Panc1 (cell line): ENCODE measurements around the gene SCUBE3. TPM values are rescaled to one million over a fixed set of nuclear protein-coding genes. Genes with fewer than 3 reads are reported as not detected.

Source experiments
- ATAC-seq: fragments of 200-7000 bp; cut with Tn5 transposase; 2 replicates; pipeline ENCODE4 v1.9.1; 2020; ENCODE audit warnings: mild to moderate bottlenecking, moderate library complexity
- BruUV-seq: library from RNA; stranded (reverse); fragments of 400-500 nt; replicated peaks from 2 replicates; lab custom pipeline; 2021; lab: Mats Ljungman, UMichigan
- CTCF ChIA-PET: fragments of 300-600 bp; sonication (Branson Sonifier 250); formaldehyde crosslinking; loops from one replicate; lab custom pipeline; 2022; ENCODE audit warnings: antibody characterized with exemption; lab: Charles Lee
- POLR2A ChIA-PET: fragments of 300-600 bp; sonication (Branson Sonifier 250); formaldehyde crosslinking; loops from one replicate; lab custom pipeline; 2022; ENCODE audit warnings: antibody characterized with exemption; lab: Charles Lee
- DNase-seq: peaks from one replicate; pipeline ENCODE4 v3.0.0-alpha.2; 2010; ENCODE audit warnings: low read depth, low spot score
- H3K27ac ChIP-seq: 2 replicates; pipeline ENCODE4 v1.5.1; 2011; ENCODE audit warnings: mild to moderate bottlenecking, low read length, inconsistent platforms
- H3K27me3 ChIP-seq: fragments of 200-500 bp; sonication (Bioruptor generic); 2 replicates; pipeline ENCODE4 v1.6.0; 2014; ENCODE audit warnings: low read length, inconsistent platforms; ENCODE audit not compliant: control insufficient read depth, insufficient read depth
- H3K36me3 ChIP-seq: fragments of 200-500 bp; sonication (Bioruptor generic); 2 replicates; pipeline ENCODE4 v1.5.1; 2014; ENCODE audit warnings: inconsistent platforms, mild to moderate bottlenecking, low read length, moderate library complexity; ENCODE audit not compliant: control insufficient read depth, insufficient read depth
- H3K4me1 ChIP-seq: 2 replicates; pipeline ENCODE4 v1.5.1; 2011; ENCODE audit warnings: inconsistent platforms, mild to moderate bottlenecking, low read length, moderate library complexity; ENCODE audit not compliant: control insufficient read depth, insufficient read depth
- H3K4me3 ChIP-seq, 2 experiments: 2 replicates each; pipeline ENCODE4 v1.5.1; 2011 to 2012; ENCODE audit warnings: low read depth in 2 of 2, low read length in 2 of 2, mild to moderate bottlenecking in 2 of 2, inconsistent platforms in 1 of 2, moderate library complexity in 1 of 2
- H3K9me3 ChIP-seq: fragments of 200-500 bp; sonication (Bioruptor generic); 2 replicates; pipeline ENCODE4 v1.5.1; 2014; ENCODE audit warnings: low read depth, mild to moderate bottlenecking, inconsistent platforms, low read length, moderate library complexity; ENCODE audit not compliant: control insufficient read depth, insufficient read depth
- CTCF ChIP-seq: fragments of 450-650 bp; IDR thresholded peaks from 2 replicates; pipeline ENCODE4 v1.5.1; 2017; ENCODE audit warnings: mild to moderate bottlenecking
- POLR2AphosphoS5 ChIP-seq: IDR thresholded peaks from 2 replicates; pipeline ENCODE4 v1.6.1; 2012; ENCODE audit warnings: mild to moderate bottlenecking, low read depth, low read length, moderate library complexity
- REST ChIP-seq, 2 experiments: IDR thresholded peaks; 2 replicates each; pipeline ENCODE4 v1.6.1; 2011 to 2012; ENCODE audit warnings: low read depth in 2 of 2, control low read depth in 1 of 2, low read length in 1 of 2, mild to moderate bottlenecking in 1 of 2, moderate library complexity in 1 of 2; ENCODE audit not compliant: insufficient read depth in 1 of 2
- SIN3A ChIP-seq: IDR thresholded peaks from 2 replicates; pipeline ENCODE4 v1.6.1; 2012; ENCODE audit warnings: low read depth, mild to moderate bottlenecking, low read length, moderate library complexity, borderline replicate concordance; ENCODE audit not compliant: insufficient read depth
- TCF7L2 ChIP-seq: IDR thresholded peaks from 2 replicates; pipeline ENCODE4 v1.6.1; 2011; ENCODE audit warnings: mild to moderate bottlenecking, low read depth, low read length, inconsistent platforms
- in situ Hi-C: cut with HindIII; loops from 2 replicates; pipeline ENCODE4 v1.10.0; 2016; ENCODE audit warnings: low sequenced_read_pairs, low pct_unique_long_range_greater_than_20kb
- intact Hi-C: fragments of 100-400 bp; cut with micrococcal nuclease; formaldehyde crosslinking; loops from one replicate; pipeline ENCODE4 v1.10.0; 2022; ENCODE audit not compliant: unreplicated experiment
- total RNA-seq: library from RNA; stranded (reverse); gene quantifications from one replicate; pipeline ENCODE4 v1.2.1, GENCODE V29; 2021; ENCODE audit not compliant: unreplicated experiment

The SCUBE3 gene
- total RNA-seq, 1 experiment from 2014 or later, result 1.6 TPM

GRCh38 chr6:35294308-35294945 lies 80.7 kb downstream of the SCUBE3 start:
- Histone ChIP-seq H3K27ac (no peak overlapping the region), H3K27me3 (no peaks in the 10 kb centered on the region), H3K9me3 (no peaks in the 10 kb centered on the region), H3K4me1 (no peaks in the 10 kb centered on the region), H3K4me3 (no peak overlapping the region), H3K36me3 (peaks cover 2% of the 10 kb centered on the region; the same call in 1 of the 2 replicates)
- no peak for DNase-seq
- BruUV-seq, result no TSS peak
- in situ Hi-C loops, result no loop called here
- no peak for TF ChIP-seq POLR2AphosphoS5
- peak; percentile 88 for TF ChIP-seq CTCF
- CTCF ChIA-PET, result interaction anchor here (1.0 kb wide), 1 partner anchor 155 kb away, joined by 5 read pairs; no protein-coding TSS in a partner anchor
- ATAC-seq, result peak; percentile 77
- intact Hi-C loops, result loop anchor here (1.0 kb wide), 1 partner anchor 155 kb away; no protein-coding TSS in a partner anchor
- POLR2A ChIA-PET, result no interaction called here

GRCh38 chr6:35295036-35295435 lies 81.3 kb downstream of the SCUBE3 start:
- intact Hi-C loops, result no loop called here
- ChIA-PET CTCF (no interaction called here), POLR2A (no interaction called here)
- H3K9me3 ChIP-seq, result no peaks in the 10 kb centered on the region
- DNase-seq (no peak), ATAC-seq (no peak)
- TF ChIP-seq POLR2AphosphoS5 (no peak), REST (IDR thresholded peaks at IDR 0.05; ENCODE audit: insufficient read depth in 1 of 2, low read depth in 2 of 2, low read length in 1 of 2) (no peak), SIN3A (no peak), TCF7L2 (no peak), CTCF (no peak)
- no TSS peak for BruUV-seq
- no peaks in the 10 kb centered on the region for H3K27me3 ChIP-seq
- peaks cover 2% of the 10 kb centered on the region; the same call in 1 of the 2 replicates for H3K36me3 ChIP-seq
- no peak overlapping the region for H3K27ac ChIP-seq
- no peak overlapping the region for H3K4me3 ChIP-seq
- in situ Hi-C loops, result no loop called here
- no peaks in the 10 kb centered on the region for H3K4me1 ChIP-seq
